CD4-positive, alpha-beta T cell treated with Interleukin-21 for 1 hour (primary cell): ENCODE measurements around the gene TOR1B.

ENCODE experiments used
- DNase-seq: peaks from one replicate; pipeline ENCODE4 v3.0.0-alpha.2; 2020

TOR1B gene

GRCh38 chr9:129815278-129815677 lies 12.3 kb downstream of the TOR1B start:
- DNase-seq: no peak

GRCh38 chr9:129816501-129817435 lies 13.8 kb downstream of the TOR1B start:
- no peak for DNase-seq

DNA sequence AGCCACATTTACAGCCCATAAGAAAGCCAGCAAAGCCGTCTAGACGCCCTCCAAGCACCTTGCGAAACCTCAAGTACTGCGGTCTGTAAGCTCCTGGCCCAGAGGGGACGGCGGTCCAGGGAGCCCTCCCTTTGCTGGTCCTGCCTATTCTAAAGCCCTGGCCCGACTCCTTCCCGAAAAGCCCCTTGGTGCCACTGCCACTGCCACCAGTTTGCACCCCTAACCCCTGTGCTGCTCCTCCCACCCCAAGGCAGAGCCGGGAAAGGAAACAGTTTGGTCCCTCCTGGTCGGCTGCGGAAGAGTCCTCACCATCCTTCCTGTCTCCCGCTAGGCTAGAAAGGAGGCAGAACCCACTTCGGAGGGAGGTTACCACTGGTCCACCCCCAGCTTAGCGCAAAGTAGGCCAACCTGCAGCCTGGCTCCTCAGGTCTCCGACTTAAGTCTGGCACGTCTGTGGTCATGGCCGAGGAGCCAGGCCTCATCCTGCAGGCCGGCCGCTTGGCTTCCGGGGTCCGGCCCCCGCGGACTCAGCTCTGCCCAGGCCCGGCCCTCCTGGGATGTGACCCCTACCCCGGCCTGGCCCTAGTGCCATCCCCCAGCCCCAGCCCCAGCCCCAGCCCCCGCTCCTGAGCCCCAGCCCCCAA lies 20.0 kb downstream of the TOR1B start:
- peak; percentile 27 for DNase-seq

DNA sequence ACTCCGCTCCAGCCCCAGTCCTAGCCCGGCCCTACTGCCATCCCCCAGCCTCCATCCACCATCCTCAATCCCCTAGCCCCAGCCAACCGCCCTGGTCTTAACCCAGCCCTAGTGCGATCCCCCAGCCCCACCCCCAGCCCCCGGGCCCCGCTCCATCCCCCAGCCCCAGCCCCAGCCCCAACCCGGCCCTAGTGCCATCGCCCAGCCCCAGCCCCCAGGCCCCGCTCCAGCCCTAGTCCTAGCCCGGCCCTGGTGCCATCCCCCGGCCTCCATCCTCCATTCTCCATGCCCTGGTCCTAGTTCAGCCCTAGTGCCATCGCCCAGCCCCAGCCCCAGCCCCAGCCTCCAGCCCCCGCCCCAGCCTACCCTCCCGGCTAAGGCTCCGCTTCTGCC lies 20.6 kb downstream of the TOR1B start:
- no peak for DNase-seq

GRCh38 chr9:129823935-129824601 lies 21.1 kb downstream of the TOR1B start, which contains the start of gene TOR1A:
Gene TOR1A (minus strand): TSS chr9:129824136. CDS start chr9:129824085, 51 bp downstream.
- DNase-seq: peak; percentile 93

GRCh38 chr9:129826344-129826743 lies 23.4 kb downstream of the TOR1B start:
- DNase-seq: no peak

GRCh38 chr9:129826759-129827158 lies 23.8 kb downstream of the TOR1B start:
- no peak for DNase-seq

DNA sequence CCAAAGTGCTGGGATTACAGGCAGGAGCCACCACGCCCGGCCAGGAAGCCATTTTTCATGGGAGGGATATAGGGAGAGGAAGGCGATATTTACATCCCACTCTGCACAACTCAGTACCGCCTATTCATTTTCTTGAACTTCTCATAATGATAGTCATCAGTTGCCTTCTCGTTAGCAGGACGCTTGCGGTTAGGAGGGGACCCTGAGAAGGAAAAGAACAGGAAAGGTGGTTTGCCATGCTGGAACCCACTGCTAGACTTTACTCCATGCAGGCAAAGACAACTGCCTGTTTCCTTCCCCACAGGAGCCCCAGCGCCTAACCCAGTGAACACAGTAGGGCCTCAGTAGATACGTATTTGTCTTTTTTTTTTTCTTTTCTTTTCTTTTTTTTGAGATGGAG lies 25.1 kb downstream of the TOR1B start:
- no peak for DNase-seq

- no peak for DNase-seq
Measured at GRCh38 chr9:129828969-129829368, 26.0 kb downstream of the TOR1B start.

DNA sequence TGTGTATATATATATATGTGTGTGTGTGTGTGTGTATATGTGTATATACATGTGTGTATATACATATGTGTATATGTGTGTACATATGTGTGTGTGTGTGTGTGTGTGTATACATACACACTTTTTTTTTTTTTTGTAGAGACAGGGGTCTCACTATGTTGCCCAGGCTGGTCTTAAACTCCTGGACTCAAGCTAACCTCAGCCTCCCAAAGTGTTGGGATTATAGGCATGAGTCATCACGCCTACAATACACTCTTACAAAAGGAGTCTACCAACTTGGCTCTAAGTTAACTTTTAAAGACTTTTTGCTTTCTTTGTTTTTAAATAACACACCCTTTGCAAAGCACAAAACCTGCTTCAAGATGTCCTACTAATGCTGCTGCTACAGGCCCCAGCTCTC lies 30.0 kb downstream of the TOR1B start:
- DNase-seq: no peak

DNA sequence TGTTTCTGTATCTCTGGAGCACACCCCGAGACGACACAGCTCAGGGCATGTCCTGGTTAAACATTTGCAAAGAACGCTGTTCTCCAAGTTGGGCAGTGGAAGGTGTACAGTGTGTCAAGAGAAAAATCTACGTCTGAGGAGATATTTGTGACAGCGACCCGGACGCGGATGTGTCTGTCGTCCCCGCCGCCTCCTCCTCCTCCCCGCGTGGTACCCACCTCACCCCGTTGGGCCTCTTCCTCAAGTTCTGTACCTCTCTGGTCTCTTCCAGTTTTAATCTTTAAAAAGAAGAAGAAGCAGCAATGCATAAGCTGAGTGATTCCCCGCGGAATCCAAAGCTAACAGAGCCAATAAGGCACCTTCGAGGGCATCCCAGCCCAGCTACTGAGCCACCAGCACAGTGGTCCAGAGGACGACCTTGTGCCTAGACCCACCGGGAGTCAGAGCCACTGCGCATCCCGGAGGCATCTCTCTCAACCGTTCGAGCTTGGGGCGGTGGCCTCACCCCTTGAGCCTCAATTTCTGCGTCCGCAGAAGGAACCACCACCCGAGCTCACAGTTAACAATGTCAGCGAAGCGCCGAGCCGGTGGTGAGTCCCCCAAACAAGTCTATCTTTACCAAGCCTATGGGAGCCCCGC lies 31.6 kb downstream of the TOR1B start:
- DNase-seq: peak; percentile 48

- peak; percentile 97 for DNase-seq
Measured at GRCh38 chr9:129835128-129835859, 32.3 kb downstream of the TOR1B start, which contains the start of the genes C9orf78 and USP20. Gene C9orf78 (minus strand): TSS chr9:129835275. CDS start chr9:129835221, 54 bp downstream. Gene USP20 (plus strand): TSS chr9:129835458. CDS start chr9:129852556, 17,098 bp downstream.

DNA sequence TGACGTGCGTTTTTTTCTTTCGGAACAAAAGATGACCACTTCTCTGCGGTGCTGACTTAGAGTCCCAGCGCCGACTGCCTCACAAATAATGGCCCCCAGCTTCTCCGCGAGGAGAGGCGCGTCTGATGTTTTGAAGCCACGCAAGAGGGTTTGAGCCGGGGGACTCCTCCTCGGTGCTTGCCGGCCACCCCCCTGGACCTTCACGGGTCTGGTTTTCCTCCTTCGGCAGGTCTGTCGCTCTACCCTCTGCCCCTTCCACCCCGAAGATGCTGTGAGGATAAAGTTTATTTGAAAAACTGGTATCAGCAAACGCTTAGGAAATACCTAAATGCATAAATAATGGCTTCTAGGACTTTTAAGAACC lies 32.9 kb downstream of the TOR1B start:
- no peak for DNase-seq

DNA sequence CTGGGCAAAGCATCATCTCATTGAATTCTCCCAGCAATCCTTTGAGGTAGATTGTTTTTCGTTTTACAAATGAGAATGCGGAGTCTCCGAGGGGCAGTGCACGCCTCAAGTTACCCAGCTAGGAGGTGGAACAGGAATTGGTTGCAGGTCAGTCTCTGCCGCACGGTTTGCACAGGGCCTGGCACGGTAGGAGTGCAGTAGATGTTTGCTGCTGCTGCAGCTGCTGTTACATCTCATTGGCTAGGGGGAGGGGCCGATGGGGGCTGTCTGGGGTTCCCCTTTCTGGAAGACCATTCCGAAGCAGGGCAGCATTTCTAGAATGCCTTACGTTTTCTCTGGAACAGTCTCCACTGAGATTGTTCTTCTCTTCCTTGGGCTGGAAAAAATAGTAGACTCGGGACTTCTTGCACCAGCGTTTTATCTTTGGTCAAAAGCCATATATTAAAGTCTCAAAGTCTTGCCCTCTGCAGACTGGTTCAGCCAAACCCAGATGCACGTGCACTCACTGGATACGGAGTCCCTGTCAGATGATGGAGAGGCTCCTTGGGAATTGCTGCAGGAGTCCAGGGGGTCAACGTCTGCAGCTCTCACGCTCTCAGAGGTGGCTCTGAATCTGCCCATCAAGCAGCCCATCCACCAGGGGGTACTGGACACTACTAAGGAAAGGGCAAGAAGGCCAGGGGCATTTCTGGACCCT lies 33.5 kb downstream of the TOR1B start:
- peak; percentile 55 for DNase-seq

DNA sequence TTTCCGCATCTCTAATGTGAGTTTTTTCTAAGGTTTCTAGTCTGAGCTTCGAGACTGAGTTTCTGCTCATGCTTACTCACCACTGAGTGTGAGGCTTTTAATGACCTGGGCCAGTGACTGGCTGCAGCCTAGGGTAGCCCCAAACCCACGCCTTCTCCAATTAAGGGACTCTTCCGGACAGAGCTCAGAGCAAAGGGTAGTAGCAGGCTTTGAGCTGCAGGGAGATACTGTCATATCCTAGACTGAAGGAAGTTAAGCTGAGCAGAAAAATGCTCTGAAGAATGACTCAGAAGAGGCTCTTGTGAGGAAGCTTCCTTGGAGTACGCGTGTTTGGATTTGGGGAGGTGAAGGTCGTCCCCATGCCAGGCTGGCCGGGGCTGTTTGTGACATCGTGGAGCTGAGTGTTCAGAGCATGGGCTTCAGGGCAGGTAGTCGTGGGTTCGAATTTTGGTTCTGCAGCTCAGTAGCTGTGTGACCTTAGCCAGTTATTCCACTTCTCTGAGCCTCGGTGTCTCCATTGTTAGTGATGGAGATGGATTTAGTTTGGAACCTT lies 35.8 kb downstream of the TOR1B start:
- DNase-seq: no peak

- DNase-seq: no peak
Measured at GRCh38 chr9:129839324-129840023, 36.5 kb downstream of the TOR1B start.

DNA sequence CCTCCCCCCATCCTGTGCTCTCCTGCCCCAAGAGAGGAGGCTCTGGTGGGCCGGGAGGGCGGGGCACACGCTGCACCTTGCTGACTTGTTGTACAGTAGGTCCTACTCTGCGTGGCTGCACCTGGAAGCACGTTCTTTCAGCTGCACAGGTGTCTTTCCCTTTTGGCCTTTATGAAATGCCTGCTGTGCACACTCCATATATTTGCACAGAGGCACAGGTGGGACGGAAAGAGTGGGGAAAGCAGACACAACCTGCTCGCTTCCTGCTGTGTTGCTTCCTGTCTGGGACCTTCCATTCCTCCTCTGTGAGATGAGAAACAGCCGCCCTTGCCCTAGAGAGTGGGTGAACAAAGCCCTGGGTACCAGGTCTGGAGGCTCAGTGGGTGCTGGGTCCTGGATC lies 37.0 kb downstream of the TOR1B start:
- DNase-seq: no peak

DNA sequence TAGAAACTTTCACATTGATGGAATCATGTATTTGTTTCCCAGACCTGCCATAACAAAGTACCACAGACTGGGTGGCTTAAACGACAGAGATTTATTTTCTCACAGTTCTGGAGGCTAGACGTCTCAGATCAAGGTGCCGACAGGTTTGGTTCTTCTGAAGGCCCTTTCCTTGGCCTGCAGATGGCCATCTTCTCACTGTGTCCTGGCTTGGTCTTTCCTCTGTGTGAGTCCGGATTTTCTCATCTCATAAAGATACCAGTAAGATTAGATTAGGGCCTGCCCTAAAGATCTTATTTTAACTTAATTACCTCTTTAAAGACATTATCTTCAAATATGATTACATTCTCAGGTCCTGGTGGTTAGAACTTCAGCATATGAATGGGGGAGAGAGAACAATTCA lies 38.1 kb downstream of the TOR1B start:
- no peak for DNase-seq

DNA sequence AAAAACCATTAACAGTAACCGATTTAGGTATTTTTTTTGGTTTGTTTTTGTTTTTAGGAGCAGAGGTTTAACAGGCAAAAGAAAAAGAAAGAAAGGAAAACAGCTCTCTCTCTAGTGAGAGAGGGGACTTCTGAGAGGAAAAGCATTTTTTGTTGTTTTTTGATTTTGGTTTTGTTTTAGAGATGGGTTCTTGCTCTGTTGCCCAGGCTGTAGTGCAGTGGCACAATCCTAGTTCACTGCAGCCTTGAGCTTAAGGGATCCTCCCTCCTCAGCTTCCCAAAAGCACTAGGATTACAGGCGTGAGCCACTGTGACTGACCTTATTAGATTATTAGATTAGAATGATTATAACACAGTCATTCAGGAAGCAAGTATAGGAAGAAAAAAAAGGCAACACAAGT lies 42.4 kb downstream of the TOR1B start:
- DNase-seq: no peak

DNA sequence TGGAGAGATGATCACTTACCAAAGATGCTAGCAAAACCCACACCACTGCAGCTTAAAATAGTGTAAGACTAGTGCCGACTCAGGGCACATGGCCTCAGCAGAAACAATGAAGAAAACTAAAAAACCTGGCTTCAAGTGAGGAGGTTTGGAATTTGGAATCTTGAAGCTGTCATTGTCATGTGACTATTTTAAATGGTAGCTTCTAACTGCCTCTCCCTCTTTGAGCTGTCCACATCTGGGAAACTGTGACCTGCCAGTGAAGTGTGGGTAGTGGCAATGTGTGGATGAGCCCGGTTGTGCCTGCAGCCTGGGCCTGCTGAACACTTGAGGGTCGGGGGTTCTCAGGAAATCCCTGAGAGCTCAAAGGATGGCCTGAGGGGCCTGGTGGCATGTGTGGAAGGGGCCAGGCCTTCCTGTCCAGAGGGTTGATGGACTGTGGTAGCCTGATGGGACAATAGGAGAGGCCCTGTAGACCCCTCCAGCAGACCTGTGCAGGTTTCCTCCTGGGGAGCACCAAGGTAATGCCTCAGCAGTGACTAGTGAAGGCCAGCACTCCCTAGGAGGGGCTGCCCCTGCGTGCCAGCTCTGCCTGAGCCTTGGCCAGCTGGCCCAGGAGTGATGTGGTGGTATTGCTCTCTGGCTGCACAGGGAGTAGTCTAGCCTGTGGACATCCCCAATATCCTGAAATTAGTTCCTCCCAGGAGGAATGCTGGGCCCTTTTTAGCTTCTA lies 45.9 kb downstream of the TOR1B start:
- no peak for DNase-seq
